IMR-90 (cell line): ENCODE results near the gene AEN. TPM values are rescaled to one million over a fixed set of nuclear protein-coding genes. Genes with fewer than 3 reads are reported as not detected.

Source experiments
- ATAC-seq: fragments of 200-7000 bp; cut with Tn5 transposase; 2 replicates; pipeline ENCODE4 v1.9.1; 2020; ENCODE audit warnings: low read depth, mild to moderate bottlenecking, moderate library complexity
- BruUV-seq: library from RNA; stranded (reverse); fragments of 400-500 nt; replicated peaks from 2 replicates; lab custom pipeline; 2021; lab: Mats Ljungman, UMichigan
- CTCF ChIA-PET: fragments of 300-600 bp; formaldehyde crosslinking; extraction: SDS; loops from one replicate; lab custom pipeline; 2021; ENCODE audit warnings: antibody characterized with exemption; lab: Yijun Ruan, JAX
- POLR2A ChIA-PET: fragments of 300-600 bp; sonication (Branson Sonifier 250); formaldehyde crosslinking; loops from one replicate; lab custom pipeline; 2022; ENCODE audit warnings: antibody characterized with exemption; ENCODE audit not compliant: unreplicated experiment; lab: Charles Lee
- DNase-seq: peaks from one replicate; pipeline ENCODE4 v3.0.0; 2013
- H2AFZ ChIP-seq: replicated peaks from 2 replicates; pipeline ENCODE3; 2013; ENCODE audit warnings: low read length, mild to moderate bottlenecking; ENCODE audit not compliant: poor library complexity
- H2AK5ac ChIP-seq: 2 replicates; pipeline ENCODE4 v1.6.1; 2013; ENCODE audit warnings: low read depth, low read length, inconsistent platforms
- H2AK9ac ChIP-seq: replicated peaks from 2 replicates; pipeline ENCODE3; 2013; ENCODE audit warnings: mild to moderate bottlenecking, low read depth, low read length, moderate library complexity; ENCODE audit not compliant: poor library complexity
- H2BK120ac ChIP-seq: 2 replicates; pipeline ENCODE4 v1.6.1; 2013; ENCODE audit warnings: low read depth, low read length, inconsistent platforms
- H2BK15ac ChIP-seq: 3 replicates; pipeline ENCODE4 v1.6.1; 2013; ENCODE audit warnings: low read depth, low read length, inconsistent platforms
- H2BK20ac ChIP-seq: 2 replicates; pipeline ENCODE4 v1.6.1; 2013; ENCODE audit warnings: low read depth, mild to moderate bottlenecking, inconsistent platforms, low read length, moderate library complexity
- H2BK5ac ChIP-seq: 2 replicates; pipeline ENCODE4 v1.6.1; 2013; ENCODE audit warnings: mild to moderate bottlenecking, low read depth, low read length, inconsistent platforms; ENCODE audit not compliant: poor library complexity, severe bottlenecking
- H3K14ac ChIP-seq: replicated peaks from 2 replicates; pipeline ENCODE4 v1.6.1; 2013; ENCODE audit warnings: low read depth, low read length, inconsistent platforms
- H3K18ac ChIP-seq: 2 replicates; pipeline ENCODE4 v1.6.1; 2013; ENCODE audit warnings: low read depth, low read length, control low read depth
- H3K23ac ChIP-seq: 2 replicates; pipeline ENCODE4 v1.6.1; 2013; ENCODE audit warnings: low read depth, low read length, inconsistent platforms
- H3K27ac ChIP-seq: 2 replicates; pipeline ENCODE4 v1.5.1; 2013; ENCODE audit warnings: mild to moderate bottlenecking, control low read depth, low read length; ENCODE audit not compliant: insufficient read depth
- H3K27me3 ChIP-seq: 2 replicates; pipeline ENCODE4 v1.6.1; 2013; ENCODE audit warnings: low read length; ENCODE audit not compliant: control insufficient read depth, insufficient read depth
- H3K36me3 ChIP-seq: 2 replicates; pipeline ENCODE4 v1.6.1; 2013; ENCODE audit warnings: low read length, mixed read lengths; ENCODE audit not compliant: control insufficient read depth, insufficient read depth
- H3K4ac ChIP-seq: 2 replicates; pipeline ENCODE4 v1.6.1; 2013; ENCODE audit warnings: low read depth, low read length, inconsistent platforms
- H3K4me1 ChIP-seq: 2 replicates; pipeline ENCODE4 v1.6.1; 2013; ENCODE audit warnings: low read length, mixed read lengths; ENCODE audit not compliant: control insufficient read depth, insufficient read depth
- H3K4me2 ChIP-seq: 2 replicates; pipeline ENCODE4 v1.6.1; 2013; ENCODE audit warnings: low read depth, mild to moderate bottlenecking, control low read depth, low read length, moderate library complexity
- H3K4me3 ChIP-seq: 2 replicates; pipeline ENCODE4 v1.5.1; 2013; ENCODE audit warnings: low read depth, mild to moderate bottlenecking, control low read depth, low read length, moderate library complexity; ENCODE audit not compliant: insufficient read depth
- H3K56ac ChIP-seq: 2 replicates; pipeline ENCODE4 v1.6.1; 2013; ENCODE audit warnings: low read length, inconsistent platforms; ENCODE audit not compliant: insufficient read depth; ENCODE audit errors: extremely low read depth
- H3K79me1 ChIP-seq, 2 experiments: 2 replicates each; pipeline ENCODE4 v1.6.1; 2013; ENCODE audit warnings: low read length in 2 of 2, inconsistent platforms in 1 of 2, low read depth in 1 of 2
- H3K9ac ChIP-seq: 2 replicates; pipeline ENCODE4 v1.6.1; 2013; ENCODE audit warnings: low read depth, low read length, control low read depth
- H3K9me1 ChIP-seq: 2 replicates; pipeline ENCODE4 v1.6.1; 2013; ENCODE audit warnings: low read length, inconsistent platforms; ENCODE audit not compliant: insufficient read depth
- H3K9me3 ChIP-seq: 2 replicates; pipeline ENCODE4 v1.6.1; 2013; ENCODE audit warnings: low read length; ENCODE audit not compliant: control insufficient read depth, insufficient read depth
- H4K20me1 ChIP-seq: 2 replicates; pipeline ENCODE4 v1.6.1; 2013; ENCODE audit warnings: low read length, inconsistent platforms; ENCODE audit not compliant: insufficient read depth
- H4K5ac ChIP-seq: 2 replicates; pipeline ENCODE4 v1.6.1; 2013; ENCODE audit warnings: mild to moderate bottlenecking, low read depth, low read length, control low read depth
- H4K8ac ChIP-seq, 2 experiments: 2 replicates each; pipeline ENCODE4 v1.6.1; 2013; ENCODE audit warnings: low read depth in 2 of 2, low read length in 2 of 2, control low read depth in 1 of 2, inconsistent platforms in 1 of 2
- H4K91ac ChIP-seq: 2 replicates; pipeline ENCODE4 v1.6.1; 2013; ENCODE audit warnings: low read depth, low read length, inconsistent platforms; ENCODE audit not compliant: insufficient read depth
- BHLHE40 ChIP-seq: fragments of 150-350 bp; IDR thresholded peaks from 2 replicates; pipeline ENCODE4 v1.6.1; 2016; ENCODE audit warnings: mild to moderate bottlenecking, low read depth, low read length
- CEBPB ChIP-seq: IDR thresholded peaks from 2 replicates; pipeline ENCODE4 v1.6.1; 2012; ENCODE audit warnings: low read depth, low read length, improper control_type of control experiment
- CHD1 ChIP-seq: IDR thresholded peaks from 2 replicates; pipeline ENCODE4 v1.6.1; 2012; ENCODE audit warnings: low read depth, low read length, improper control_type of control experiment
- FOS ChIP-seq: fragments of 150-350 bp; IDR thresholded peaks from 2 replicates; pipeline ENCODE4 v1.6.1; 2016; ENCODE audit warnings: low read depth, low read length
- MAFK ChIP-seq: IDR thresholded peaks from 2 replicates; pipeline ENCODE4 v1.6.1; 2012; ENCODE audit warnings: low read depth, low read length, improper control_type of control experiment
- MAZ ChIP-seq: IDR thresholded peaks from 2 replicates; pipeline ENCODE4 v1.6.1; 2012; ENCODE audit warnings: low read depth, mild to moderate bottlenecking, low read length, improper control_type of control experiment, moderate library complexity, borderline replicate concordance
- NFE2L2 ChIP-seq: fragments of 150-350 bp; IDR thresholded peaks from 2 replicates; pipeline ENCODE4 v1.6.1; 2016; ENCODE audit warnings: low read depth, mild to moderate bottlenecking, low read length
- POLR2A ChIP-seq: IDR thresholded peaks from 2 replicates; pipeline ENCODE4 v1.6.1; 2012; ENCODE audit warnings: mild to moderate bottlenecking, low read depth, low read length
- RAD21 ChIP-seq: IDR thresholded peaks from 2 replicates; pipeline ENCODE4 v1.6.1; 2012; ENCODE audit warnings: low read length, improper control_type of control experiment
- RCOR1 ChIP-seq: IDR thresholded peaks from 2 replicates; pipeline ENCODE4 v1.6.1; 2012; ENCODE audit warnings: mild to moderate bottlenecking, low read length, improper control_type of control experiment; ENCODE audit not compliant: insufficient replicate concordance
- RFX5 ChIP-seq: IDR thresholded peaks from 2 replicates; pipeline ENCODE4 v1.8.0; 2012; ENCODE audit warnings: low read depth, mild to moderate bottlenecking, low read length, moderate library complexity
- SMC3 ChIP-seq: fragments of 150-350 bp; IDR thresholded peaks from 2 replicates; pipeline ENCODE4 v1.6.1; 2016; ENCODE audit warnings: low read depth, mild to moderate bottlenecking, antibody characterized with exemption, low read length, moderate library complexity
- WGBS, 2 experiments: methylation state at CpG; one replicate each; pipeline versions ENCODE4 v1.1.5 to v1.1.7; 2013; ENCODE audit warnings: missing lambda C conversion rate in 2 of 2; ENCODE audit not compliant: insufficient read length in 1 of 2; ENCODE audit errors: extremely low coverage in 2 of 2; 5-methylcytosine and 5-hydroxymethylcytosine counted together
- dilution Hi-C: fragments of 300-500 bp; cut with HindIII; formaldehyde crosslinking; loops from one replicate; pipeline ENCODE4 v1.14.3; 2018; ENCODE audit warnings: low sequenced_read_pairs; ENCODE audit not compliant: unreplicated experiment
- in situ Hi-C: fragments of 300-500 bp; cut with MboI; formaldehyde crosslinking; loops from 3 replicates; pipeline ENCODE4 v1.14.3; 2019; ENCODE audit warnings: low sequenced_read_pairs, inconsistent platforms, mixed read lengths
- intact Hi-C: fragments of 100-400 bp; cut with micrococcal nuclease; formaldehyde crosslinking; loops from 2 replicates; pipeline ENCODE4 v1.10.0; 2022
- polyA plus RNA-seq, 3 experiments: library from polyadenylated mRNA; depleted of rRNA; stranded (reverse); fragments of >200 nt; gene quantifications; 2 replicates each; pipeline ENCODE4 v1.2.3, GENCODE V29; 2012; ENCODE audit warnings: low replicate concordance in 1 of 3
- total RNA-seq: library from RNA; depleted of rRNA; stranded (reverse); fragments of >200 nt; gene quantifications from 2 replicates; pipeline ENCODE4 v1.2.3, GENCODE V29; 2012
- TF ChIP-seq, protein P1 (sequence below): fragments of 150-350 bp; IDR thresholded peaks from 2 replicates; pipeline ENCODE4 v1.6.1; 2016; ENCODE audit warnings: low read depth, mild to moderate bottlenecking, low read length, moderate library complexity, borderline replicate concordance
- TF ChIP-seq, protein P2 (sequence below): conservative IDR thresholded peaks from 2 replicates; pipeline ENCODE4 v1.5.1; 2012; ENCODE audit warnings: mild to moderate bottlenecking, low read depth, low read length, improper control_type of control experiment

The AEN gene
- total and polyA plus RNA-seq, 2 of the 4 experiments (the other 2 are of a cell fraction), result 48.6 to 85.5 TPM

DNA sequence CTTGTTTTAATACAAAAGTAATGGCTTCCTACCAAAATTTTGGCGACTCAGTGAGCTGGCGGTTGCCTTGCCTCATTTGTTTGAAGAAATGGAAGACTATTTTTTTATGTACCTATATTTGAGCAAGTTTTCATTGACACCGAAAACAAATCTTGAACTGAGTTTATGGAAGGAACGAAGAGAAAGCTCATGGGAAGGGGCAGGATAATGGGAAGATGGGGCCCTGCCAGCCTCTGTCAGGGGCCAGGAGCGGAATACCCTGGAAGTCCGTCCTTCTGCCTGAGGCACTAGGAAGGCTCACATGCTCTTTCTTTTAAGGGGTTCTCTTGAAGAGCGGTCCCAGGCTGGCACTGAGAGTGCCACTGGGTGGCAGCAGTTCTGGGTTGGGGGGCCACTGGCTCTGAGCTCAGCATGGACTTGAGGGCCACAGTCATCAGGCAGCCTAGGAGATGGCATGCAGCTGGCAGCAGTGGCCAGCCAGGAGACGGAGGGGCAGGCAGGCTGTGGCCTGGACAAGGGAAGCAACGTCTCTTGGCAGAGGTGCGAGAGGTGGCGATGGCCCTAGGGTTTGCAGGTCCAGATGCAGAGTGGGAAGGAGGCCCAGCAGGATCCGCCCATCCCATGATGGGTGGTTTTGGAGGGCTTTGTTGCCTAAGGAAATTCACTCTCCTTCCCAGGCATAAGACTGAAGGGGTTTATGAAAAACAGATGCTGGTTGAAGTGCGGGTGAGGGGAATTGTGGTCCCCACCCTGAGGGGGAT lies 59.3 kb downstream of the AEN start:
- H2BK120ac ChIP-seq, result no peak overlapping the region
- ATAC-seq, result no peak
- no peak overlapping the region for H2BK20ac ChIP-seq
- H3K14ac ChIP-seq, result no peak overlapping the region
- no peak overlapping the region for H4K91ac ChIP-seq
- no peak overlapping the region for H3K18ac ChIP-seq
- no TSS peak for BruUV-seq
- H3K4me2 ChIP-seq, result no peak overlapping the region
- H2AK5ac ChIP-seq, result no peak overlapping the region
- no peak overlapping the region for H2BK5ac ChIP-seq
- no peaks in the 10 kb centered on the region for H3K79me1 ChIP-seq
- H3K4me3 ChIP-seq, result no peak overlapping the region
- POLR2A ChIA-PET, result no interaction called here
- no peaks in the 10 kb centered on the region for H3K9me1 ChIP-seq
- H3K27ac ChIP-seq, result no peak overlapping the region
- no peak overlapping the region for H2AK9ac ChIP-seq
- CTCF ChIA-PET, result no interaction called here
- no peaks in the 10 kb centered on the region for H3K4me1 ChIP-seq
- no peak overlapping the region for H3K4ac ChIP-seq
- no peaks in the 10 kb centered on the region for H3K9me3 ChIP-seq
- intact Hi-C loops, result no loop called here
- WGBS, 2 experiments, result 73% methylated on average over 3 of the region's 13 CpGs; no CpG with 5 or more reads in 1 of the 2 experiments
- H3K9ac ChIP-seq, result no peak overlapping the region
- TF ChIP-seq FOS (no peak), POLR2A (no peak), MAZ (no peak), RAD21 (no peak), SMC3 (no peak), NFE2L2 (no peak), MAFK (no peak), CHD1 (no peak), RCOR1 (no peak), RFX5 (no peak), BHLHE40 (no peak), CEBPB (no peak)
- TF ChIP-seq, protein P1, sequence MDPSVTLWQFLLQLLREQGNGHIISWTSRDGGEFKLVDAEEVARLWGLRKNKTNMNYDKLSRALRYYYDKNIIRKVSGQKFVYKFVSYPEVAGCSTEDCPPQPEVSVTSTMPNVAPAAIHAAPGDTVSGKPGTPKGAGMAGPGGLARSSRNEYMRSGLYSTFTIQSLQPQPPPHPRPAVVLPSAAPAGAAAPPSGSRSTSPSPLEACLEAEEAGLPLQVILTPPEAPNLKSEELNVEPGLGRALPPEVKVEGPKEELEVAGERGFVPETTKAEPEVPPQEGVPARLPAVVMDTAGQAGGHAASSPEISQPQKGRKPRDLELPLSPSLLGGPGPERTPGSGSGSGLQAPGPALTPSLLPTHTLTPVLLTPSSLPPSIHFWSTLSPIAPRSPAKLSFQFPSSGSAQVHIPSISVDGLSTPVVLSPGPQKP, result no peak
- TF ChIP-seq, protein P2, sequence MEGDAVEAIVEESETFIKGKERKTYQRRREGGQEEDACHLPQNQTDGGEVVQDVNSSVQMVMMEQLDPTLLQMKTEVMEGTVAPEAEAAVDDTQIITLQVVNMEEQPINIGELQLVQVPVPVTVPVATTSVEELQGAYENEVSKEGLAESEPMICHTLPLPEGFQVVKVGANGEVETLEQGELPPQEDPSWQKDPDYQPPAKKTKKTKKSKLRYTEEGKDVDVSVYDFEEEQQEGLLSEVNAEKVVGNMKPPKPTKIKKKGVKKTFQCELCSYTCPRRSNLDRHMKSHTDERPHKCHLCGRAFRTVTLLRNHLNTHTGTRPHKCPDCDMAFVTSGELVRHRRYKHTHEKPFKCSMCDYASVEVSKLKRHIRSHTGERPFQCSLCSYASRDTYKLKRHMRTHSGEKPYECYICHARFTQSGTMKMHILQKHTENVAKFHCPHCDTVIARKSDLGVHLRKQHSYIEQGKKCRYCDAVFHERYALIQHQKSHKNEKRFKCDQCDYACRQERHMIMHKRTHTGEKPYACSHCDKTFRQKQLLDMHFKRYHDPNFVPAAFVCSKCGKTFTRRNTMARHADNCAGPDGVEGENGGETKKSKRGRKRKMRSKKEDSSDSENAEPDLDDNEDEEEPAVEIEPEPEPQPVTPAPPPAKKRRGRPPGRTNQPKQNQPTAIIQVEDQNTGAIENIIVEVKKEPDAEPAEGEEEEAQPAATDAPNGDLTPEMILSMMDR, result no peak
- H4K8ac ChIP-seq, result no peak overlapping the region
- no peak for DNase-seq
- H2BK15ac ChIP-seq, result no peak overlapping the region
- no peaks in the 10 kb centered on the region for H4K20me1 ChIP-seq
- no peak overlapping the region for H3K23ac ChIP-seq
- in situ Hi-C loops, result no loop called here
- no peaks in the 10 kb centered on the region for H3K36me3 ChIP-seq
- no peak overlapping the region for H2AFZ ChIP-seq
- H4K5ac ChIP-seq, result no peak overlapping the region
- dilution Hi-C loops, result no loop called here
- H3K56ac ChIP-seq, result no peak overlapping the region
- H3K27me3 ChIP-seq, result peaks cover 12% of the 10 kb centered on the region; the same call in 1 of the 2 replicates
